Heart left ventricle (tissue), 16 donors: ENCODE results near the gene RCAN3. TPM values are rescaled to one million over a fixed set of nuclear protein-coding genes. Genes with fewer than 3 reads are reported as not detected.

Experiments
- ATAC-seq, 4 donors: fragments of 200-7000 bp; cut with Tn5 transposase; one replicate each; pipeline ENCODE4 v1.9.1; 2020 to 2022; ENCODE audit warnings: moderate library complexity in 4 of 4, mild to moderate bottlenecking in 3 of 4, moderate number of reproducible peaks in 1 of 4
- DNase-seq, 5 donors: peaks; one replicate each; pipeline ENCODE4 v3.0.0-alpha.2; 2020
- H3K27ac ChIP-seq, 12 donors: fragments of 200-600 bp; sonication (generic) in 4 of 12; one replicate each; pipeline versions ENCODE4 v1.5.0 to v1.8.0; 2016 to 2022; ENCODE audit warnings: mild to moderate bottlenecking in 2 of 12
- H3K27me3 ChIP-seq, 9 donors: fragments of 200-600 bp; sonication (generic) in 2 of 9; one replicate each; pipeline versions ENCODE4 v1.5.1 to v1.8.0; 2016 to 2022; ENCODE audit warnings: mild to moderate bottlenecking in 3 of 9
- H3K36me3 ChIP-seq, 9 donors: fragments of 200-600 bp; sonication (generic) in 2 of 9; one replicate each; pipeline versions ENCODE4 v1.5.0 to v1.8.0; 2018 to 2022; ENCODE audit warnings: mild to moderate bottlenecking in 2 of 9
- H3K4me1 ChIP-seq, 12 donors: fragments of 200-600 bp; sonication (generic) in 4 of 12; one replicate each; pipeline versions ENCODE4 v1.5.0 to v1.8.0; 2016 to 2022; ENCODE audit warnings: mild to moderate bottlenecking in 3 of 12
- H3K4me3 ChIP-seq, 12 donors: fragments of 200-600 bp; sonication (generic) in 4 of 12; one replicate each; pipeline versions ENCODE4 v1.5.0 to v1.8.0; 2017 to 2022; ENCODE audit warnings: mild to moderate bottlenecking in 9 of 12, moderate library complexity in 4 of 12
- H3K9me3 ChIP-seq, 12 donors: fragments of 200-600 bp; sonication (generic) in 4 of 12; one replicate each; pipeline versions ENCODE4 v1.5.0 to v1.8.0; 2016 to 2022; ENCODE audit warnings: mild to moderate bottlenecking in 1 of 12
- CTCF ChIP-seq, 12 donors: fragments of 200-600 bp; sonication (generic) in 4 of 12; IDR thresholded peaks; one replicate each; pipeline versions ENCODE4 v1.5.0 to v1.8.0; 2018 to 2022; ENCODE audit warnings: antibody characterized with exemption in 12 of 12, mild to moderate bottlenecking in 5 of 12
- POLR2A ChIP-seq, 2 donors: fragments of 450-650 bp; IDR thresholded peaks; one replicate each; pipeline ENCODE4 v1.6.1; 2017; ENCODE audit warnings: antibody characterized with exemption in 2 of 2, mild to moderate bottlenecking in 2 of 2, moderate library complexity in 2 of 2
- WGBS, 4 donors: extraction: QIAGEN DNeasy Blood & Tissue Kit in 2 of 4; methylation state at CpG; one replicate each; pipeline versions ENCODE4 v1.1.5 to v1.1.7; 2013 to 2018; 5-methylcytosine and 5-hydroxymethylcytosine counted together
- intact Hi-C, 10 donors: fragments of 100-400 bp; cut with DNase I; formaldehyde crosslinking; loops; one replicate each; pipeline versions ENCODE4 v1.11.1 to v1.14.2; 2022
- polyA plus RNA-seq, 2 donors: library from polyadenylated mRNA; stranded (reverse); fragments of 200-250 nt; gene quantifications; one replicate each; pipeline ENCODE4 v1.2.3, GENCODE V29; 2013
- total RNA-seq, 9 donors: library from RNA; depleted of rRNA in 2 of 9; stranded (reverse); fragments of >200 nt in 2 of 9; fragmentation: NEBNext Ultra II Directional in 3 of 9; extraction: Animal tissue kit (Norgen Biotek cat#: 25700) in 3 of 9; gene quantifications; one replicate each; pipeline versions ENCODE4 v1.1.0 to v1.2.4, GENCODE V29; 2016 to 2023
- donor health status: ischemic (EF 13 %, LVEDD 7.1; RV severe dilation, severe dysfunction).
- donor health status: healthy with polysubstance abuse.
- donor health status: DM: no; HTN: yes; CAD: no.
- donor health status: DM: no; HTN: no; CAD: no.
- donor health status: ischemic (EF 25% LVEDD 6.9; RV normal size, moderate dysfunction).
- donor health status: ischemic (EF 25% LVEDD 5.7; RV mildly dilated, moderate dysfunction).
- donor health status: healthy.
- donor health status: DM: yes; HTN: yes; CAD: no.
- donor health status: ischemic (EF 35%, LVEDD 5.7; RV mildly dilated, moderate dysfunction).
- donor health status: nonischemic (EF 11% LVEDD 7.7; RV severe dilation, severe dysfunction).
- donor health status: DM: yes; HTN: yes; CAD: no.
- donor health status: PGD.
- donor health status: ischemic (EF 29% LVEDD 5.4; RV normal size, mild dysfunction).
- donor health status: nonischemic (EF 23%, LVEDD 6.1; RV moderate dilation, normal function).

RCAN3 gene
- total and polyA plus RNA-seq, 11 donors = 2.1 to 9.7 (median 5.9) TPM

- DNase-seq = no peak
Measured at GRCh38 chr1:24572301-24572700, 69.7 kb downstream of the RCAN3 start.

GRCh38 chr1:24575905-24576587, 73.4 kb downstream of the RCAN3 start:
- WGBS, 4 donors = 42 to 51% (median 44%) methylated on average over 12 to 14 of the region's 14 CpGs

More at GRCh38 chr1:24572301-24572700, 69.7 kb downstream of the RCAN3 start:
- H3K4me1 ChIP-seq = peaks cover 0 to 5% (median 0%) of the 10 kb centered on the region in 12 donors
- H3K27ac ChIP-seq = no peak overlapping the region
- no peaks in the 10 kb centered on the region for H3K27me3 ChIP-seq
- ATAC-seq = no peak
- TF ChIP-seq POLR2A (IDR thresholded peaks at IDR 0.05) (no peak), CTCF (IDR thresholded peaks at IDR 0.05) (no peak)
- H3K4me3 ChIP-seq = no peak overlapping the region
- H3K36me3 ChIP-seq = no peaks in the 10 kb centered on the region
- WGBS, 4 donors = 56 to 74% (median 72%) methylated on average over 4 to 9 of the region's 9 CpGs
- no peaks in the 10 kb centered on the region for H3K9me3 ChIP-seq
- intact Hi-C loops = no loop called here

GRCh38 chr1:24578846-24579245, 76.2 kb downstream of the RCAN3 start:
- no peaks in the 10 kb centered on the region for H3K36me3 ChIP-seq
- H3K9me3 ChIP-seq = no peaks in the 10 kb centered on the region
- intact Hi-C loops = no loop called here
- peaks cover 0 to 3% (median 0%) of the 10 kb centered on the region in 12 donors for H3K4me1 ChIP-seq
- no peak for ATAC-seq
- TF ChIP-seq POLR2A (IDR thresholded peaks at IDR 0.05) (no peak), CTCF (IDR thresholded peaks at IDR 0.05) (no peak)
- 82 to 96% (median 94%) methylated on average over 6 to 7 of the region's 7 CpGs for WGBS, 4 donors
- H3K27me3 ChIP-seq = peaks cover 0 to 4% (median 0%) of the 10 kb centered on the region in 9 donors
- H3K27ac ChIP-seq = no peak overlapping the region
- no peak overlapping the region for H3K4me3 ChIP-seq
- DNase-seq = no peak

More at GRCh38 chr1:24575905-24576587, 73.4 kb downstream of the RCAN3 start:
- no peak for ATAC-seq
- Histone ChIP-seq H3K27ac (no peak overlapping the region), H3K9me3 (no peaks in the 10 kb centered on the region), H3K4me1 (no peaks in the 10 kb centered on the region), H3K27me3 (no peaks in the 10 kb centered on the region), H3K4me3 (no peak overlapping the region), H3K36me3 (no peaks in the 10 kb centered on the region)
- TF ChIP-seq POLR2A (IDR thresholded peaks at IDR 0.05) = no peak
- DNase-seq = no peak
- intact Hi-C loops = no loop called here

DNA sequence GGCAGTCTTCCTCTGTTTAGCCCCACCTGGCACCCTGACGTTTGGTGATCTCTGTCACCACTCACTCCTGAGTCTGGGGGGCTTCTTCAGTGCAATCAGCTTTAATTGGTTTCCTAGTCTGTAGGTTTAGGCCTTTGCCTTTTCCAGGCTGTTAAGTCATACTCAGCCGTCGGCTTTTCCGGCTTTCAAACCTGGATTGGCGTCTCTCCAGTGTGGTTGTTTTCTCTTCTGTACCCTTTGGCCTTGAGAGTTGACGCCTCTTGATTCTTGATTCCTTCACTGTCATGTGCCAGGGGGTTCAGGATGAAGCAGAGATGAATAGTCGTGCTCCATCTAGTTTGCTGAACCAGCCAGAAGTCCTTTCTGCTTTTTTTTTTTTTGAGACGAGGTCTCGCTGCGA, 78.1 kb downstream of the RCAN3 start:
- 75 to 79% (median 76%) methylated on average over 10 of the region's 10 CpGs for WGBS, 4 donors
- peaks cover 0 to 4% (median 0%) of the 10 kb centered on the region in 9 donors for H3K27me3 ChIP-seq
- ATAC-seq = no peak

More for the DNA sequence above, 78.1 kb downstream of the RCAN3 start:
- Histone ChIP-seq H3K4me3 (no peak overlapping the region), H3K4me1 (peaks cover 0 to 14% (median 0%) of the 10 kb centered on the region in 12 donors), H3K27ac (no peak overlapping the region), H3K9me3 (no peaks in the 10 kb centered on the region), H3K36me3 (no peaks in the 10 kb centered on the region)
- DNase-seq = no peak
- intact Hi-C loops = loop anchor here in 1 of 10 donors (10.0 kb wide), 1 partner anchor 166 kb away; the partner anchor contains the start of genes NIPAL3 and STPG1
- TF ChIP-seq POLR2A (IDR thresholded peaks at IDR 0.05) = no peak
- TF ChIP-seq CTCF (IDR thresholded peaks at IDR 0.05) = no peak
